GM12875 (cell line): Measurements from ENCODE around the gene SUGT1.
"Not testable (repeated sequence)": the region's sequence is repeated elsewhere in the genome, so short reads cannot be mapped to it uniquely, and the experiment has no call there.

ENCODE experiments used
- H3K4me3 ChIP-seq: one replicate; pipeline ENCODE4 v1.5.1; 2011; ENCODE audit warnings: low read depth, low read length, control low read depth
- TF ChIP-seq, protein P1 (sequence below): IDR thresholded peaks from 2 replicates; pipeline ENCODE4 v1.5.1; 2011; ENCODE audit warnings: low read depth, mild to moderate bottlenecking, control low read depth, inconsistent platforms, low read length, moderate library complexity, borderline replicate concordance; ENCODE audit not compliant: insufficient read depth

Gene SUGT1

DNA sequence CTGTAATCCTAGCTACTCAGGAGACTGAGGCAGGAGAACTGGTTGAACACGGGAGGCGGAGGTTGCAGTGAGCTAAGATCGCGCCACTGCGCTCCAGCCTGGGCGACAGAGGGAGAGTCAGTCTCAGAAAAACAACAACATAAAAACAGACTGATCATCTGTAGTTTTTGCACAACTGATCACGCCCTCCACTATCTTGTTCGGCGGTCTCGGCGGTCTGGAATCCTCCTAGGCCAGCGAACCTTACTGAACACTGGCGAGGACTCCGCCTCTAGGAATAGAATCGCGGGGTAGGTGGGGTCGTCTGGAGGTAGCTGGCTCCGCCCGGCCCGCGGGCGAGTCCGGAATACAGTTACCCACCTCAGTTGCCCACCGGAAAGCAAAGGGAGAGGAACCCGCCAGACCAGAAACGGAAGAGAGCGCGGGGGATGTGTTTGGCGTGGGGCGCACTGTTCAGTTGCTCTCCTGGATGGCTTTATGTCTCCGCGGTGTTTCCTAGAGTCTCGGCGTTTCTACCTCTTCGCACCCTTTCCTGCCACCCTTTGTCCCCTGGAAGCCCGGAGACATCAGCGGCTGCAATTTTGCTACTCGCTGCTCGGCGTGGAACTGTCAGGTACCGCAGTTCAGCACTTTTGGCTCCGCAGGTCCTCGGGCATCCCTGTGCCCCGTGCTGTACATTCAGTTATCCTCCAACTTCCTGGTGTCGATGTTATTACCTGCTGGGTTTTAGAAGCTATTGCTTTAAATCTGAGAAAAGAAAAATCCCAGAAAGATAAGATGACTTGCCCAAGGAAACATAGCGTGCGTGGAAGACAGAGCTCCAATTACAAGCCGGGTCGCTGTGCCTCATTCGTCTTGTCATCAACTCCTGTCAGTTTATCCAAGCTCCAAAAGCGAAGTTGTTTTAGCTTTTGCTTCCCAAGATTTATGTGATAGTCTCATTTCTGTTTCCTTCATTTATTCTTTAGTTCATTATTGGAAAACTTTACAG, 35.3 kb upstream of the SUGT1 start:
- peak overlapping the region; percentile 75 for H3K4me3 ChIP-seq
- TF ChIP-seq, protein P1, sequence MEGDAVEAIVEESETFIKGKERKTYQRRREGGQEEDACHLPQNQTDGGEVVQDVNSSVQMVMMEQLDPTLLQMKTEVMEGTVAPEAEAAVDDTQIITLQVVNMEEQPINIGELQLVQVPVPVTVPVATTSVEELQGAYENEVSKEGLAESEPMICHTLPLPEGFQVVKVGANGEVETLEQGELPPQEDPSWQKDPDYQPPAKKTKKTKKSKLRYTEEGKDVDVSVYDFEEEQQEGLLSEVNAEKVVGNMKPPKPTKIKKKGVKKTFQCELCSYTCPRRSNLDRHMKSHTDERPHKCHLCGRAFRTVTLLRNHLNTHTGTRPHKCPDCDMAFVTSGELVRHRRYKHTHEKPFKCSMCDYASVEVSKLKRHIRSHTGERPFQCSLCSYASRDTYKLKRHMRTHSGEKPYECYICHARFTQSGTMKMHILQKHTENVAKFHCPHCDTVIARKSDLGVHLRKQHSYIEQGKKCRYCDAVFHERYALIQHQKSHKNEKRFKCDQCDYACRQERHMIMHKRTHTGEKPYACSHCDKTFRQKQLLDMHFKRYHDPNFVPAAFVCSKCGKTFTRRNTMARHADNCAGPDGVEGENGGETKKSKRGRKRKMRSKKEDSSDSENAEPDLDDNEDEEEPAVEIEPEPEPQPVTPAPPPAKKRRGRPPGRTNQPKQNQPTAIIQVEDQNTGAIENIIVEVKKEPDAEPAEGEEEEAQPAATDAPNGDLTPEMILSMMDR = no peak

DNA sequence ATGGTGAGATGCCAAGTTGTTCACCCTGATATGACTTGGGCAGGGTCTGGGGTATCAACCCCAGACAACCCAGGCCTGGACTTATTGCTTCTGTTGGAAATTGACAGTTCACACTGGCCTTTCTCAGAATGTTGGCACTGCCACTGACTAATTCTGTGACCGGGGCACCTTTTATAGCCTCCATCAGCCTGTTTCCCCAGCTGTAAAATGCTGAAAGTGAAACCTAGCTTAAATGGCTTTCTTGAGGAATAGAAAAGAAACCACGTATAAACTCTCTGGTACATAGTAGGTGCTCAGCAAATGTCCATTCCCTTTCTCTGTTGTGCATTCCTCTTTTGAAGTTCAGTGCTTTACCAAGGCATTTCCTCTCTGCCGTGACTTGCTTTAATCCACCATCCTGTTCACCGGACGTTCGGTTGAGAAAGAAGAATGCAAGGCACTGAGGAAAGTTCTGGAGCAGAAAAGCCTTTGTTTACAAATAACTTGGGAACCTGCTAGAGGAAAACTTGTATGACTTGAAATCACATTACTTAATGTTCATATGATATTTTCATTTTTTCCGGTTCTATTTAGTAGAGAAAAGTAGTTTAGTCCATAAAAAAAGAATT, 21.4 kb upstream of the SUGT1 start:
- not testable (repeated sequence) for H3K4me3 ChIP-seq

DNA sequence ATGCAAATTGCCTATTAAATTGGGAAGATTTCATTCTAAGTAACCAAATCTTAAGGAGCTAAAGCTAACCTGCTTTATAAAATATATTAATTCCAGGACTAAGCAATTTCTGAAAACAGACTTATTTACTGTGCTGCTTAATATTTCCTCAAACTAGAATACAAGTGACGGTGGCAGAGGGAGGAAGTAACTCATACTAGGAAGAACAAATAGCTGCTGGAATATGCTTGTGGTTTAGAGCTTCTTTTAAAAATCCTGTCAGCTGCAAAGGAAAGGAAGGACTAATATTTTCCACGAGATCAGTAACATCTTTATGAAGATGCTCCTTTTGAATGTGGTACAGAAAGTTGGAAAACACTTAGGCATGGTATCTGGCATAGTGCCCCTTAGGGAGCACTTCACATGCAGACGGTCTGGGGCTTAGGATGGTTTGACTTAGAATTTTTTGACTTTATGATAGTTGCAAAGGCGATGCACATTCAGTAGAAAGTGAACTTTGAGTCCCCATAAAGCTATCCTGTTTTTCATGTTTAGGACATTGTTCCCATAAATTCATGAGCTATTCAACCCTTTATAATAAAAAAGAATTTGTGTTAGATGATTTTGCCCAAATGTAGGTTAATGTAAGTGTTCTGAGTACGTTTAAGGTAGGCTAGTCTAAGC, 13.8 kb upstream of the SUGT1 start:
- TF ChIP-seq, protein P1 = no peak
- no peak overlapping the region for H3K4me3 ChIP-seq

DNA sequence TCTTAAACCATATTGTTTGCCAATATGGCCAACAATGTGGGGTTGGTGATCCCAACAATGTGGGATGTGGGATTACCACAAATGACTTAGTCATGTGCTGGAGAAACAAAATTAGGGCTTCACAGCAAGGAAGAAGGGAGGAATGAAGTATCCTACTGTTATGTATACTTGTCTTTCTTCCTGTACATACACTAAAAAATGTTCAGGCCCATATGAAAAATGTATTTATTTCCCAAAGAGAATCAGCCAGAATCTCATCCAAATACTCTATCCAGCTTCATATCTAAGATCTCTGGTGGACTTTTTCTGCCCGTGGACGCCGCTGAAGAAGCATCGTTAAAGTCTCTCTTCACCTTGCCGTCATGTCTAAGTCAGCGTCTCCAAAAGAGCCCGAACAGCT, 10.5 kb upstream of the SUGT1 start, which contains the start of gene HNRNPA1L2:
Gene HNRNPA1L2, plus strand, starts transcription at position 301 of the 400 bp plus-strand sequence. Its CDS starts 62 bp downstream, at position 363.
- H3K4me3 ChIP-seq = no peak within 1 kb of the TSS
- TF ChIP-seq, protein P1 = no peak

DNA sequence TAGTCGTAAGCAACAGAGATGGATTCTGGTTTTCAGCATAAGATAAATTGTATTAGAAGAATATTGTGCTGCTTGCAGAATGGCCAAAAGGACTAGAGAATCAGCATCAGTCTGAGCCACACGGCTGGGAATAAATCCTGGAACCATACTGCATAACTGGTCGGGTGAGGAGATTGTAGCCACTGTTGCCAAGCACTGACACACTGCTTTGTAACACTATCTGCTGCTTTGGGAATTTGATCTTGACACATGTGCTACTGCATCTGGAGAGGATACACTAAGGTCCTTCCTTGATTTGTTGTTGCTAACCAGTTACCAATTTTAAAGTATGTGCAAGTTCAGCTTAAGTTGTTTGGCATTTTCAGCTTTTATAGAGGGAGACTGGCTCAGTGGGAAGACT, 8.5 kb upstream of the SUGT1 start:
- no peak overlapping the region for H3K4me3 ChIP-seq
- TF ChIP-seq, protein P1 = no peak

DNA sequence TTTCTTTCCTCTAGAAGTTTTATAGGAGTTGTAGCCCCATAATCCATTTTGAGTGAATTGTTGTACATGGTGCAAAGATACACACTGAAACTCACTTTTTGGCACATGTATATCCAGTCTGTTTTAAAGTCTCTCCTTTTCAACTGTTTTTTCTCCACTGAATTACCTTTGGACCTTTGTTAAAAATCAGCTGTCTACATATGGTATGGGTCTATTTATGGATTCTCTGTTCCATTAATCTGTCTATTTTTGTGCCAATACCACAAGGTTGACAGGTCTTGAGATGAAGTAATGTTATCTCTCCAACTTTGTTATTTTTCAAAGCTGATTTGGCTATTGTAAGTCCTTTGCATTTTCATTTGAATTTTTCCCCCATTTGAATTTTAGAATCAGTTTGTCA, 5.7 kb upstream of the SUGT1 start:
- no peak overlapping the region for H3K4me3 ChIP-seq
- TF ChIP-seq, protein P1 = no peak

DNA sequence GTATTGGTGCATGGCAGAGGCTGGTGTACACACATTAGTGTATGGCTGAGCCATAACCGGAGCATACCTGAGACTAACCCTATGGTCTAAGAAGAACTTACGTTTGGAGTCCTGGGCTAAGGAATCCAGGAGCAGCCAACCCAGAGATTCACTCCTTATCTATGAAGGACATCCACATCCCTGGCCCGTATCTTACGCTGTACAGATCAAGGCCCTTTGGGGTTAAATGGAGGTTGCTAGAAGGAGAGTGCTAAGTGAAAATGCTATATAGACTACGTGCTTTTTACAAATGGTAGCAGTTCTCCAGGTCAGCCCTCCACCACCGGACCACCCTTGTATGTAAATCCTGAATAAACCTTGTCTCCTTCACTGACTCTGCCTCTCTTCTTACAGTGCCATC, 1.9 kb upstream of the SUGT1 start:
- H3K4me3 ChIP-seq = peak overlapping the region; percentile 36
- TF ChIP-seq, protein P1 = no peak
